Adrenal gland (tissue), 12 donors: ENCODE measurements around the gene KRTAP10-7. TPM values are rescaled to one million over a fixed set of nuclear protein-coding genes. Genes with fewer than 3 reads are reported as not detected.

Experiments
- DNase-seq, 7 donors: peaks; one replicate each; pipeline ENCODE4 v3.0.0-alpha.2; 2019 to 2020
- H3K27ac ChIP-seq, 5 donors: fragments of 200-600 bp; sonication (generic) in 4 of 5; 1 replicate in 3 of 5; 2 replicates in 2 of 5; pipeline versions ENCODE4 v1.5.1 to v1.8.0; 2016 to 2020; ENCODE audit warnings: mild to moderate bottlenecking in 1 of 5
- H3K27me3 ChIP-seq: fragments of 200-600 bp; 2 replicates; pipeline ENCODE4 v1.8.0; 2021
- H3K36me3 ChIP-seq, 2 donors: fragments of 200-600 bp; replicated peaks in 1 of 2; 1 replicate in 1 of 2; 2 replicates in 1 of 2; pipeline versions ENCODE4 v1.5.1 to v1.8.0; 2018 to 2022
- H3K4me1 ChIP-seq, 2 donors: fragments of 200-600 bp; replicated peaks in 1 of 2; 1 replicate in 1 of 2; 2 replicates in 1 of 2; pipeline versions ENCODE4 v1.5.1 to v1.8.0; 2018 to 2021
- H3K4me3 ChIP-seq, 4 donors: fragments of 200-600 bp; sonication (generic) in 3 of 4; one replicate each; pipeline ENCODE4 v1.5.1; 2016 to 2018
- H3K9me3 ChIP-seq, 3 donors: fragments of 200-600 bp; sonication (generic) in 1 of 3; replicated peaks in 1 of 3; 1 replicate in 2 of 3; 2 replicates in 1 of 3; pipeline versions ENCODE4 v1.5.1 to v1.8.0; 2016 to 2021
- CTCF ChIP-seq, 6 experiments: fragments of 450-650 bp in 4 of 6; fragments of 200-600 bp in 2 of 6; sonication (generic) in 1 of 6; IDR thresholded peaks; 1 replicate in 5 of 6; 2 replicates in 1 of 6; pipeline versions ENCODE4 v1.5.1 to v1.8.0; 2016 to 2021; ENCODE audit warnings: antibody characterized with exemption in 6 of 6, mild to moderate bottlenecking in 2 of 6, moderate library complexity in 1 of 6
- POLR2A ChIP-seq, 2 donors: fragments of 450-650 bp; IDR thresholded peaks; one replicate each; pipeline ENCODE4 v1.6.1; 2017; ENCODE audit warnings: antibody characterized with exemption in 2 of 2, mild to moderate bottlenecking in 2 of 2, moderate library complexity in 1 of 2
- WGBS, 4 donors: extraction: QIAGEN DNeasy Blood & Tissue Kit in 2 of 4; methylation state at CpG; one replicate each; pipeline versions ENCODE4 v1.1.5 to v1.1.7; 2013 to 2017; 5-methylcytosine and 5-hydroxymethylcytosine counted together
- intact Hi-C, 2 donors: fragments of 100-400 bp; cut with DNase I; formaldehyde crosslinking; loops; one replicate each; pipeline versions ENCODE4 v1.14.1 to v1.15.0; 2022 to 2023
- polyA plus RNA-seq, 3 donors: library from polyadenylated mRNA; stranded (reverse); fragments of 200-250 nt in 2 of 3; fragments of 350-450 nt in 1 of 3; fragmentation: Illumina TruSeq in 1 of 3; extraction: RNeasy Lipid Tissue Mini Kit (QIAGEN cat#74804) in 1 of 3; gene quantifications; one replicate each; pipeline ENCODE4 v1.2.3, GENCODE V29; 2013 to 2014
- total RNA-seq, 9 donors: library from RNA; depleted of rRNA in 4 of 9; stranded (reverse); fragments of >200 nt in 4 of 9; fragments of 120-200 nt in 1 of 9; fragmentation: NEBNext Ultra II Directional in 1 of 9; extraction: Animal tissue kit (Norgen Biotek cat#: 25700) in 1 of 9; gene quantifications; one replicate each; pipeline versions ENCODE4 v1.1.0 to v1.2.4, GENCODE V29; 2013 to 2023
- donor health status: healthy with polysubstance abuse.
- donor health status: Bipolar disorder and iron deficiency.
- donor health status: DM: yes; HTN: yes; CAD: no.
- donor health status: DM: no; HTN: no; CAD: no.
- donor health status: DM: no; HTN: no; CAD: no.
- donor health status: DM: yes; HTN: yes; CAD: no.

KRTAP10-7 gene
- total and polyA plus RNA-seq, 12 donors = not detected

- intact Hi-C loops = no loop called here
- whole genome bisulfite sequencing, 4 donors = 54 to 63% (median 58%) methylated on average over 21 to 33 of the region's 33 CpGs
- H3K27me3 ChIP-seq = peaks cover 5% of the 10 kb centered on the region
- no peaks in the 10 kb centered on the region for H3K4me1 ChIP-seq
- H3K36me3 ChIP-seq = no peaks in the 10 kb centered on the region
- peak in 2 of 7 donors; percentile 1 to 37 for DNase-seq
- no peaks in the 10 kb centered on the region for H3K9me3 ChIP-seq
- no peak within 1 kb of the TSS for H3K4me3 ChIP-seq
- TF ChIP-seq CTCF (IDR thresholded peaks at IDR 0.05) = no peak
- no peak for TF ChIP-seq POLR2A (IDR thresholded peaks at IDR 0.05)
- H3K27ac ChIP-seq = no peak within 1 kb of the TSS
Observed at GRCh38 chr21:44592446-44593311, 7.7 kb upstream of the KRTAP10-7 start, which contains the start of gene KRTAP10-6. KRTAP10-6 (minus strand) TSS chr21:44592505; CDS start chr21:44592484, 21 bp downstream.

- no peak overlapping the region for H3K4me3 ChIP-seq
- H3K4me1 ChIP-seq = no peaks in the 10 kb centered on the region
- TF ChIP-seq CTCF (IDR thresholded peaks at IDR 0.05) (no peak), POLR2A (IDR thresholded peaks at IDR 0.05) (no peak)
- intact Hi-C loops = no loop called here
- H3K27ac ChIP-seq = no peak overlapping the region
- DNase-seq = peak in 1 of 7 donors; percentile 35
- H3K36me3 ChIP-seq = no peaks in the 10 kb centered on the region
- 51 to 72% (median 57%) methylated on average over 10 to 20 of the region's 20 CpGs for WGBS, 4 donors
- H3K9me3 ChIP-seq = no peaks in the 10 kb centered on the region
- H3K27me3 ChIP-seq = peaks cover 5% of the 10 kb centered on the region
Observed at GRCh38 chr21:44593598-44594405, 6.6 kb upstream of the KRTAP10-7 start.

GRCh38 chr21:44594406-44594916, 5.9 kb upstream of the KRTAP10-7 start:
- 74 to 82% (median 76%) methylated on average over 12 of the region's 12 CpGs for WGBS, 4 donors
- TF ChIP-seq POLR2A (IDR thresholded peaks at IDR 0.05) (no peak), CTCF (IDR thresholded peaks at IDR 0.05) (no peak)
- Histone ChIP-seq H3K9me3 (no peaks in the 10 kb centered on the region), H3K4me1 (no peaks in the 10 kb centered on the region), H3K36me3 (no peaks in the 10 kb centered on the region), H3K27me3 (no peaks in the 10 kb centered on the region), H3K27ac (no peak overlapping the region), H3K4me3 (no peak overlapping the region)
- intact Hi-C loops = no loop called here
- no peak for DNase-seq

- no peaks in the 10 kb centered on the region for H3K36me3 ChIP-seq
- no peak overlapping the region for H3K4me3 ChIP-seq
- H3K9me3 ChIP-seq = no peaks in the 10 kb centered on the region
- DNase-seq = no peak
- H3K27me3 ChIP-seq = no peaks in the 10 kb centered on the region
- H3K27ac ChIP-seq = no peak overlapping the region
- 71 to 77% (median 73%) methylated on average over 6 of the region's 6 CpGs for WGBS, 4 donors
- no peaks in the 10 kb centered on the region for H3K4me1 ChIP-seq
- intact Hi-C loops = no loop called here
- TF ChIP-seq CTCF (IDR thresholded peaks at IDR 0.05) = no peak
Observed at GRCh38 chr21:44595524-44595923, 4.9 kb upstream of the KRTAP10-7 start.
